K562 (cell line): Measurements from ENCODE around the gene ANXA10. TPM values are rescaled to one million over a fixed set of nuclear protein-coding genes. Genes with fewer than 3 reads are reported as not detected.

Experiments
- ASH1L ChIP-seq: fragments of 450-650 bp; IDR thresholded peaks from 2 replicates; pipeline ENCODE4 v1.6.1; 2018; ENCODE audit warnings: borderline replicate concordance, mild to moderate bottlenecking, low read depth; ENCODE audit not compliant: partially characterized antibody
- ELF1 ChIP-seq: fragments of 200-800 bp; sonication (Bioruptor generic); IDR thresholded peaks from 2 replicates; pipeline ENCODE4 v1.6.1; 2016; ENCODE audit warnings: missing genetic modification characterization, missing compliant biosample characterization
- LEF1 ChIP-seq: fragments of 450-650 bp; IDR thresholded peaks from 2 replicates; pipeline ENCODE4 v1.6.1; 2016; ENCODE audit warnings: mild to moderate bottlenecking
- RAD51 ChIP-seq: fragments of 450-650 bp; IDR thresholded peaks from 2 replicates; pipeline ENCODE4 v1.7.1; 2016; ENCODE audit warnings: low read depth, mild to moderate bottlenecking, borderline replicate concordance
- TGIF2 ChIP-seq: sonication (generic); formaldehyde crosslinking; IDR thresholded peaks from 2 replicates; pipeline ENCODE4 v1.8.1; 2022; ENCODE audit warnings: mild to moderate bottlenecking, missing genetic modification reagents, moderate library complexity
- polyA plus RNA-seq, 8 experiments: library from polyadenylated mRNA; depleted of rRNA in 4 of 8; stranded (reverse) in 5 of 8; unstranded in 3 of 8; fragments of >200 nt; fragmentation: Nextera tagmentation in 2 of 8; fragmentation: Illumina TruSeq in 1 of 8; extraction: Ambion mirVana in 2 of 8; extraction: Trizol in 1 of 8; gene quantifications; 2 replicates each; pipeline versions ENCODE4 v1.2.1 to v1.2.3, GENCODE V29; 2011 to 2014; ENCODE audit warnings: inconsistent platforms in 1 of 8, missing spikeins in 1 of 8
- total RNA-seq, 7 experiments: library from RNA; depleted of rRNA in 6 of 7; stranded (reverse); fragments of >200 nt in 6 of 7; fragmentation: Illumina TruSeq in 2 of 7; extraction: Trizol in 2 of 7; gene quantifications; 2 replicates each; pipeline versions ENCODE4 v1.2.1 to v1.2.3, GENCODE V29; 2011 to 2021; ENCODE audit warnings: low replicate concordance in 1 of 7
- TF ChIP-seq, protein P1 (sequence below): fragments of 450-650 bp; formaldehyde crosslinking; IDR thresholded peaks from 2 replicates; pipeline ENCODE4 v1.4.0; 2022; ENCODE audit warnings: missing genetic modification characterization
- TF ChIP-seq, protein P2 (sequence below): sonication (generic); formaldehyde crosslinking; IDR thresholded peaks from 2 replicates; pipeline ENCODE4 v1.8.0; 2023; ENCODE audit warnings: missing genetic modification reagents, mild to moderate bottlenecking, borderline replicate concordance

Gene ANXA10
- total and polyA plus RNA-seq, 9 of the 15 experiments (the other 6 are each of a cell fraction or from before 2014, with no cell fraction given): not detected

DNA sequence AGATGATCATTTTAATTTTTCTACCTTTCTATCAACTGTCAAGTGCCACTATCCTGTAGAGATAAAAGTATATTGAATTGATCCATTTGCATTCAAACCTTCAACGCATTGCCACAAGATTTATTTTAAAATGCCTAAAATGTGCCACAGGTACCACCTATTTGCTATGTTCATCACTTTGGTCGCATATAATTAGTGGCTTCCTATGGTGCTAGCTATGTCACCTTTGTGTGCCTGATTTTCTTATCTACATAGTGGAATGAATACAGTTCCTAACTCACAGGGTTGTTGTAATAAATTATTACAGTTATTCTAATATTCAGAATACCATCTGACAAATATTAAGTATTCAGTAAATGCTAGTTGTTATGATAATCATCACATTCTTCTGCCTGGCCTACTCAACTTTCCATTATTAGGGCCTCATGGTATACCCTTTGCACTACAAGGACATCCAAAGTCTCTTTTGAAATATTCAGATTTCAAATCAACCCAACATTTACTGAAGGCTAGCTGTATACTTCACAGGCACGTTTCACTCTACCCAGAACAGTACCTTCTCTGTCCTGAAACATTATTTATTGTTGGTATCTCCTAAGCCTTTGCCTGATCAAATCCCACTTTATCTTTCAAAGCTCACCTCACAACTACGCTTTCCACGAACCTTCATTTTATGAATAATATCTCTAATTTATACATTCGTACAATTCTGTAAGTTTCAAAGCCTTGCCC is 62.4 kb downstream of the ANXA10 start (continued):
- no peak for TF ChIP-seq LEF1
- TF ChIP-seq, protein P1, sequence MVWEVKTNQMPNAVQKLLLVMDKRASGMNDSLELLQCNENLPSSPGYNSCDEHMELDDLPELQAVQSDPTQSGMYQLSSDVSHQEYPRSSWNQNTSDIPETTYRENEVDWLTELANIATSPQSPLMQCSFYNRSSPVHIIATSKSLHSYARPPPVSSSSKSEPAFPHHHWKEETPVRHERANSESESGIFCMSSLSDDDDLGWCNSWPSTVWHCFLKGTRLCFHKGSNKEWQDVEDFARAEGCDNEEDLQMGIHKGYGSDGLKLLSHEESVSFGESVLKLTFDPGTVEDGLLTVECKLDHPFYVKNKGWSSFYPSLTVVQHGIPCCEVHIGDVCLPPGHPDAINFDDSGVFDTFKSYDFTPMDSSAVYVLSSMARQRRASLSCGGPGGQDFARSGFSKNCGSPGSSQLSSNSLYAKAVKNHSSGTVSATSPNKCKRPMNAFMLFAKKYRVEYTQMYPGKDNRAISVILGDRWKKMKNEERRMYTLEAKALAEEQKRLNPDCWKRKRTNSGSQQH (CRISPR knock-in tag): no peak
- TF ChIP-seq RAD51: no peak
- no peak for TF ChIP-seq ELF1
- TF ChIP-seq TGIF2: no peak
- TF ChIP-seq ASH1L: no peak
- TF ChIP-seq, protein P2, sequence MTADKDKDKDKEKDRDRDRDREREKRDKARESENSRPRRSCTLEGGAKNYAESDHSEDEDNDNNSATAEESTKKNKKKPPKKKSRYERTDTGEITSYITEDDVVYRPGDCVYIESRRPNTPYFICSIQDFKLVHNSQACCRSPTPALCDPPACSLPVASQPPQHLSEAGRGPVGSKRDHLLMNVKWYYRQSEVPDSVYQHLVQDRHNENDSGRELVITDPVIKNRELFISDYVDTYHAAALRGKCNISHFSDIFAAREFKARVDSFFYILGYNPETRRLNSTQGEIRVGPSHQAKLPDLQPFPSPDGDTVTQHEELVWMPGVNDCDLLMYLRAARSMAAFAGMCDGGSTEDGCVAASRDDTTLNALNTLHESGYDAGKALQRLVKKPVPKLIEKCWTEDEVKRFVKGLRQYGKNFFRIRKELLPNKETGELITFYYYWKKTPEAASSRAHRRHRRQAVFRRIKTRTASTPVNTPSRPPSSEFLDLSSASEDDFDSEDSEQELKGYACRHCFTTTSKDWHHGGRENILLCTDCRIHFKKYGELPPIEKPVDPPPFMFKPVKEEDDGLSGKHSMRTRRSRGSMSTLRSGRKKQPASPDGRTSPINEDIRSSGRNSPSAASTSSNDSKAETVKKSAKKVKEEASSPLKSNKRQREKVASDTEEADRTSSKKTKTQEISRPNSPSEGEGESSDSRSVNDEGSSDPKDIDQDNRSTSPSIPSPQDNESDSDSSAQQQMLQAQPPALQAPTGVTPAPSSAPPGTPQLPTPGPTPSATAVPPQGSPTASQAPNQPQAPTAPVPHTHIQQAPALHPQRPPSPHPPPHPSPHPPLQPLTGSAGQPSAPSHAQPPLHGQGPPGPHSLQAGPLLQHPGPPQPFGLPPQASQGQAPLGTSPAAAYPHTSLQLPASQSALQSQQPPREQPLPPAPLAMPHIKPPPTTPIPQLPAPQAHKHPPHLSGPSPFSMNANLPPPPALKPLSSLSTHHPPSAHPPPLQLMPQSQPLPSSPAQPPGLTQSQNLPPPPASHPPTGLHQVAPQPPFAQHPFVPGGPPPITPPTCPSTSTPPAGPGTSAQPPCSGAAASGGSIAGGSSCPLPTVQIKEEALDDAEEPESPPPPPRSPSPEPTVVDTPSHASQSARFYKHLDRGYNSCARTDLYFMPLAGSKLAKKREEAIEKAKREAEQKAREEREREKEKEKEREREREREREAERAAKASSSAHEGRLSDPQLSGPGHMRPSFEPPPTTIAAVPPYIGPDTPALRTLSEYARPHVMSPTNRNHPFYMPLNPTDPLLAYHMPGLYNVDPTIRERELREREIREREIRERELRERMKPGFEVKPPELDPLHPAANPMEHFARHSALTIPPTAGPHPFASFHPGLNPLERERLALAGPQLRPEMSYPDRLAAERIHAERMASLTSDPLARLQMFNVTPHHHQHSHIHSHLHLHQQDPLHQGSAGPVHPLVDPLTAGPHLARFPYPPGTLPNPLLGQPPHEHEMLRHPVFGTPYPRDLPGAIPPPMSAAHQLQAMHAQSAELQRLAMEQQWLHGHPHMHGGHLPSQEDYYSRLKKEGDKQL (CRISPR knock-in tag): no peak
